GM19324 (cell line): ENCODE measurements around the gene RASL11B.

Experiments
- ATAC-seq: cut with Tn5 transposase; IDR thresholded peaks from one replicate; pipeline ENCODE4 v1.9.1; 2021; ENCODE audit warnings: mild to moderate bottlenecking, moderate library complexity; ENCODE audit not compliant: unreplicated experiment, low FRiP score

The RASL11B gene

DNA sequence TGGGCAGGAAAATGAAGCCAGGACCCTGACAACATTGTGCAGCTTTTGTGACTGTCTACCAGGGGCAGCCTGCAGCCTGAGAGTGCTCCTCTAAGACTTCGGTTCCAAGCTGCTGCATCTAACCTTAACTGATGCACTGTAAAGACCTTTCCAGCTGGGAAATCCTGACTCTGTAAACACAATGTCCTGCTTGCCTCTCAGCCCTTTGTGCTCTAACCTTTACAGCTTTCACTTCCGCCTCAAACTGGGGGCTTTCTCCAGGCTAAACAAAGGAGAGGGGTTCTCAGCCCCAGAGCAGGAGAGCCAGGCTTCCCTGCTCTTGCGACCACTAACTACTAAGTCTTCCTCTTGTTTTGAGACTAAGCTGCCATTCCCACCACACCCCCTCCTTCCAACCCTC, 19.3 kb upstream of the RASL11B start:
- no peak for ATAC-seq

DNA sequence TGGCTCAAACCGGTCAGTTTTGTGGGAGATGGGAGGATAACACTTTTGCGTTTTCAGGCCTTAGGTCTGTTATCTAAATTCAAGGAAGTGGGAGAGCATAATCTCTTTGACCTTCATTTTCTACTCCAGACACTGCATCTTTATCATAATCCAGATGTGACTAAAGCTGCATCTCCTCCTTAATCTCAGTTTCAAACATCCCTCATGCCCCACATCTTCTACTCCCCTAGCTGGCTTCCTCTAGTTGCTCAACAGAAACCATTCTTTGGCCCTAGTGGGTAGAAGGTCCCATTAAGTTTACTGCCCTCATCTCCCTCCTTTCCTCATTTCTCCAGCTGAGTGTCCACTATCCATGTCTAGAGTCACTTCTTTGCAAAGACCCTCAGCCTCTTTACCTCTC, 18.8 kb upstream of the RASL11B start:
- ATAC-seq = no peak

DNA sequence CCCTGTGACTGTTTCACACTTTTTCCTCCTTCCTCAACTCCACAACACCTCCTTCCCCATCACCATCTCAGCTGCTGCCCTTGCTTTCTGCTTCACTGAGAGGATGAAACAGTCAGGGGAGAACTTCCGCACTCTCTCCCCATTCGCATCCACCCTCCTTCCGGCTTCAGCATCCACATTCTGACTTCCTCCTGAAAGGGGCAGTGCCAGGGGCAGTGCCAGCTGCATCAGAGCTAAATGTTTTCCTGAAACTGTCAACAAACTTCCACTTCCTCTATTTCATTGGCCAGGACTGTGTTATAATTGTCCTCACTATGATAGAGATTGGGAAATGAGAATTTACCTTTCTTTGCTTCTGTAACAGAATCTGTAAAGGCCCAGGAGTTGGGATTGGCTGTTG, 18.2 kb upstream of the RASL11B start:
- ATAC-seq = no peak

GRCh38 chr4:52844596-52844995, 17.5 kb upstream of the RASL11B start:
- ATAC-seq = no peak

- no peak for ATAC-seq
Observed at GRCh38 chr4:52846502-52846901, 15.6 kb upstream of the RASL11B start.

GRCh38 chr4:52848254-52848653, 13.9 kb upstream of the RASL11B start:
- no peak for ATAC-seq

DNA sequence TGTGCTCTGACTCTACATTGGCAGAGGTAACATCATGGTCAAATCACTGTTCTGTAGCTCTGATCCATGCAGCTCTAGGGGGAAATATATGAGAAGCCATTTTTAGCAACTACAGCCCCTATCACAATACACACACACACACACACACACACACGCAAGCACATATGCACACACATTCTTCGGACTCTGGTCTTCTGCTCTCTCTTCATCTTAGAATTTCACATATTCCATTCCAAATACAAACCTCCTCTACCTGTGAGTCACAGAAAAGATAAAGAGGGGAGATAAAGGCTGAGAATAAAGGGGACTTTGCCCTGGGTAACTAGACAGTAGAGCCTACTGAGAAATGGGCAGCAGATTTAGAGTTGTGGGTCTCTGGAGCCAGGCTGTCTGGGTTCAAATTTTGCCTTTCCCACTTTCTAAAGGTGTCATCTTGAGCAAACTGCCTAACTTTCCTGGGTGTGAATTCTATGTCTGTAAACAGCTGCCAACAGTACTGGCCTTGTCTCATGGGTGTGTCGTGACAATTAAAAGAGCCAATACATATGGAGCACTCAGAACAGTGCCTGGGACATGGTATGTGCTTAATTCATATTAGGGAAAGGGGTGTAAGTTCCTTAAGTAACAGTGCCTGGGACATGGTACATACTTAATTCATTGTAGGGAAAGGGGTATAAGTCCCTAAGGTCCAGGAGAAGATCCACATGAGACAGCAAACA, 11.6 kb upstream of the RASL11B start:
- no peak for ATAC-seq

DNA sequence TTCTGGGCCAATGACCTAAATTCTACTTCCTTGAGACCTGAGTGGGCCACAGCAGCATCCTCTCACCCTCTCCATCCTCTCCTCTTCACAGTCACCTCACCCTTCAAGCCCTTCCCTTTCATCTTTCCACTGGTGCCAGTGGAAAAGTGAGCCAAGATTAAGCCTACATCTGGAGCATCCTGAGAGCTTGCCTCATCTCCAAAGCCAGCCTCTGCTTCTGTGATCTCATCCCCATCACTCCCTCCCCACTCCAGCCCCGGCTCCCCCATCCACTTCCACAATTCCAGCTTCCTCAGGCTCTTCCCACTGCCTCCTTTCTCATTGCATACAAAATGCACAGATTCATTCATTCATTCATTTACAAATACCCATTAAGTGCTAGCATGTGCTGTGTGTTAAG, 10.1 kb upstream of the RASL11B start:
- no peak for ATAC-seq

GRCh38 chr4:52852711-52853110, 9.4 kb upstream of the RASL11B start:
- no peak for ATAC-seq

DNA sequence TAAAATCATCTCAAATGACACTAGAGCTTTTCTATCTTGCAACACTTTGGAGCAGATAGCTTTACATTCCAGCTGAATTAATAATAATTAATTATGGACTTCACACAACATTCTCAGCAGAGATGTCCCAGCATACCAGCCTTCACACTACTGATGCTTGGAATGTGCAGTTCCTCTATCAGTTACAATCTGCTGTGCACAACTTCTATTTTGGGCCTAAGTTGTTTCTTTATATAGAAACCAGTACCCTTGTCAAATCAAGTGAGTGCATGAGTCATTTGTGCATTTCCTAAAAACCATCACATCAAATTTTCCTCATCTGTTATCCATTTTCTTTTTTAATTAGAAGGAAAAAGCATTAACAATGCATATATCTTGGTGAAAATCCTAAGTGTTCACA, 8.8 kb upstream of the RASL11B start:
- no peak for ATAC-seq

GRCh38 chr4:52856801-52857200, 5.3 kb upstream of the RASL11B start:
- no peak for ATAC-seq

GRCh38 chr4:52860361-52860760, 1.8 kb upstream of the RASL11B start:
- no peak for ATAC-seq

DNA sequence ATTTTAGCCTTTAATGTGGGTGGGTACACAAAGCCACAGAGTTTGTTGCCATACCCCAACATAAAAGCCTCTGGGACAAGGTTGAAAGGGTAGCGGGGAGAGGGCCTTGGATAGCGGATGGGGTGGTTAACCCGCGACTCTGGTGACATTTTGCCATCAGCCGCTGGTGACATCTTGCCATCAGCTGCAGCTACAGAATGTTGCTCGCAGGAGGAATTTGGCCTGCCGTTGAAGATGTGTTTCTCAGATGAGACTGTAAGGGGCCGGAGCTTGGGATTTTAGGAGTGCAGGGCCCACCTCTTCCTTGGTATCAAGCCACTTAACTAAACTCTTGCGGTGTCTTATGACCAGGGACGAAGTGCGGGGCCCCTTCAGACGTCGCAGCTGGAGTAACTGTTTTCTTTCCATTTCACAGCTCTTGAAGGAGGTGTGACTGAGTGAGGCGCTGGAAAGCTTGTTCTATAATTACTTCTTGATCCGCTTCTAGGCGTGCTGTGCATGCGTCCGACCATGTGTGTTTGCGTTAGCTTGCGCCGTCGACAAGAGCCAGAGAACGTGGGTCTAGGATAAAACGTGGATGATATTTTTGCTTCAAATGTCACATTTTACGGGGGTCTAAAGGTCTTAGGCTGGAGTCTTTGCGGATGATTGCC, 820 bp upstream of the RASL11B start:
- no peak for ATAC-seq

- no peak for ATAC-seq
Observed at GRCh38 chr4:52862639-52863161, 583 bp downstream of the RASL11B start.

DNA sequence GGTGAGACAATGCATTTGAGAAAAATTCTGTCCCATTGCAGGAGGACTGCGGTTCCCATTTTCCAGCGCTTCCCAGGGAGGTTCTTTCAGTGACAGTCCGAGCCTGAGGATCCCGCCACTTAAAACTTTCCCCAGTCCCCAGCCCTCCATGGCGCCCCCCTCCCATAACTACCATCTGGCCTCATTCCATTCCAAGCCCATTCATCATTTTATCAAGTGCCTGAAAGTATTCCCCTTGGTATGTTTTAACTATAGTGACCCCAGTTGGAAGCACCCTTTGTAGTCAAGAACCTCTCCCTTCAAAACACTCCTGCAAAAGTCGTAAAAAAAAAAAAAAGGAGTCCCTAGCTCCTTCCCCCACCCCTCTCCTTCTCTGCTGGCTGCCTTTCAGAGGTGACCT, 1.2 kb downstream of the RASL11B start:
- ATAC-seq = no peak

DNA sequence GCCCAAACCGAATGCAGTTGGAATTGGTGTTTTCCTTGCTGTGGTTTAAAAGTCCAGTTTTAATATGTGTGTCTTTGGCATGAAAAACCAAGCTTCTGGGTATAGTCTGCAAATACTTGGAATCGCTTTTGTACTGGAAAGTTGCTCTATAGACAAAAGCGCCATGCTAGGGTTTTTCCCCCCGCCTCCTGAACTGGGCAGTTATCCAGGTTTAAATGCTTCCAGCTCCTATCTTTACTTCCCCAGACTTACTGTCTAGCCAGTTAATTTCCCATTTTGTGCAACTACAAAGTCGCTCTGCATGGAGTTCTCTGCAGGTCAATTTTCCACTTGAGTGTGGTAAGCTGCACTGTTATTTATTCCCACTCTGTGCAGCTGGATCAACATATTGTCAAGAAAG, 2.7 kb downstream of the RASL11B start:
- no peak for ATAC-seq

GRCh38 chr4:52865300-52865699, 3.2 kb downstream of the RASL11B start:
- no peak for ATAC-seq

GRCh38 chr4:52866734-52867133, 4.6 kb downstream of the RASL11B start:
- ATAC-seq = no peak

GRCh38 chr4:52867163-52867562, 5.0 kb downstream of the RASL11B start:
- no peak for ATAC-seq

- no peak for ATAC-seq
Observed at GRCh38 chr4:52868133-52868532, 6.0 kb downstream of the RASL11B start.

DNA sequence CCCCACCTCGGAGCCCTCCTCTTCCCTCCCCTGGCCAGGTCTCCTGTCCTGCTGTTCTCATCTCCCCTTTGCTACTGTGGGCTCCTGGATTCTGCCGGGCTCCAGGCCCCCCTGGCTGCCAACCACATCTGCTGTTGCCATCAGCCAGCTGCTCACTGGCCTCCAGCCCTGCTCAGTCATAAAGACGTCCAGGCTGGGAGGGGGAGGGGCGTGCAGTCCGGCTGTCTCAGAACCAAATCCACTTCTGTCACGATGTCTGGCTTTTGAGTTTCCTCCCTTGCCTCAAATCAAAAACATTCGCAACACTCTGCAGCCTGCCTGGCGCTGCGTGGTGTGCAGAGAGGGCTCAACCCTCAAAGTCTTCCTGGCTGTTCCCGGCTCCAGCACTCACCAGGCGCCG, 7.1 kb downstream of the RASL11B start:
- ATAC-seq = no peak

DNA sequence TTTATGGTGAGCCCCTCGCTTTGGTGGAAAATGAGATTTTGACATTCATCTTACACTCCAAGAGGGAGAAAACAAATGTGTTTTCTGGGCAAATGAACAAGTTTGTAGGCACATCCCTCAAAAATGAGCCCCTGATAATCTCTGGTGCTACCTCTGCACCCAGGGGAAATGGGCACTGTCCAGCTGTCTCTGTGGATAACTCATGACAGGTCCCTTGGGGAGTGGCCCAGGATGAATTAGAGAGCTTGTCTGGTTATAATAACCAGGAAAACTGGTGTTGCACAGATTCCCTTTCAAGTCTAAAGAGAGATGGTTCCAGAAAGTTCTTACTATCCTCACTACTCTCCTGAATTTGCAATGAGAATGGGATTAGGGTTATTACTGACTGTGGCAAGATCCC, 7.5 kb downstream of the RASL11B start:
- ATAC-seq = no peak
